NCI-H345 treated with DMSO at 0.1 percent for 48 hours (cell line): ENCODE results near the gene DYNC2LI1.

Source experiments
- DNase-seq: peaks from one replicate; lab custom pipeline; 2025; ENCODE audit not compliant: unreplicated experiment; lab: John Stamatoyannopoulos, UW

Gene DYNC2LI1

DNA sequence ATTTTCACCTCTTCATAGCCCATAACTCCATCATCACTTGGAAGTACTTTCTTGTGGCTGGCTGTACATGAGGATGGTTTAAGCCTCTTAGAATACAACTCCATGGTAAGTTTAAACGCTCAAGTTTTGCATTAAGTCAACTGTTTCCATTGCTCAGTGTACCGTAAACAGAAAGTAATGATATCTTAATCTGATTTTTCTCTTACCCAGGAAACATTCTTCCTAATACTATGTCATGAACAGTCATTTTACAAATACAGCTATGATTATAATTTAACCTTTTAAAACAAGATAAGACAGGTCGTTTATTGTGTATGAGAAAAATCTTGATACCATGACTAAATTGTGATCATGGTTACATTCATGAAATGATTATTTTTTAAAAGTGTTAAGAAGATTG lies 11.6 kb upstream of the DYNC2LI1 start:
- DNase-seq, result no peak

DNA sequence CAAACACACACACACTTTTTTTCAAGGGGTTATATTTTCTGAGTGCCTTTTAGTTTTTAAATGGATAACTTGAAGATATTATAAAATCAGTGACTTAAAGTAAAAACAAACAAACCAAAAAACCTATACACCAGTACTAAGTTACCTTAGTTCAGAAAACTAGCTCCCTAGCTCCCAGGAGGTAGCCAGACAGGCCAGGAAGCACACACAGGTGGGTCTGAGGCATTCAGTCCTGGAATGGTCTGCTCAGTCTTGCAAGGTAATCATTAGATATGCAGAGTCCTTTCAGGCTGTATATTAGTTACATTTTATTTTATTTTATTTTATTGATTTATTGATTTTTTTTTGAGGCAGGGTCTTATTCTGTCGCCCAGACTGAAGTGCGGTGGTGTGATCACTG lies 10.7 kb upstream of the DYNC2LI1 start:
- no peak for DNase-seq

DNA sequence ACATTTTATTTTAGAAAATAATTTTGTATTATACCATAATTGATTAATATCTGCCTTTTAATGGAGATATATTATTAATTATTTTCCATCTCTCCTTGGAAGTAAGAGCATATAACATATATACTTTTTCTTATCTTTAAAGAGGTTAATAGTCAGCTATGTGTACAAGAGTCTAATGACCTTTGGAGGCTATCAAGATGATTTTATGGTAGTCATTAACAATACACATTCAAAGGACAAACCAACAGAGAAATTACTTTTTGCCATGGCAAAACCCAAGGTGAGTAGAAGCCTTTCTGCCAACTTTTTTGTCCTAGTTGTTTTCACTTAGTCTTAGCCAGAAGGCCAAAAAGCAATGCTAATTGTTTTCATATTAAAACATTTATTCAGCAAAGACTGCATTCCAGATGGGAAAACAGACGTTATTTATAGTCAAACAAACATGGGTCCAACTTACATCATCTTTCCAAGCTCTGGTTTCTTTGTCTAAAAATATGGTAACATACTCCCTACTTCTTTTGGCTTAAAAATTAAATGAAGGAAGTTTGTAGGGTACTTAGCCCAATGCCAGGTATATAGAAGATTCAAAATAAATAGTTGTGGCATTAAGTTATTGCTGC lies 9.6 kb upstream of the DYNC2LI1 start:
- DNase-seq, result no peak

DNA sequence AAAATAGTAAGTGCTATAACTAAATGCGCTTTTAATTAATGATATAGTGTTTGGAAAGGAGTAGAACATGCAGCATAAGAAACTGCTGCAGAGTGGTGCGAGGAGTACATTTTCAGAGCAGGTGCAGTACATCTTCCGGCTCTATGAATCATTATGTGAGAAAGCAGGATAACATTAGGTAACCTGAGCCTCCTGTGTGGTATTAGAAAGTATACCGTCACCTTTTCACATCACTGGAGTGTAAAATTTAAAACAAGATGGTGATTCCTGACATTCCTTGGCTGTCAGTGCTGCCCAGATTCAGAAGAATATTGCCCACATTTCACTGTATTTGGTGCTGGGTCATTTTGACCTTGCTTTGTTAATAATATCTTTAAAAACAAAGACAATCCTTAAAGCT lies 7.8 kb upstream of the DYNC2LI1 start:
- no peak for DNase-seq

DNA sequence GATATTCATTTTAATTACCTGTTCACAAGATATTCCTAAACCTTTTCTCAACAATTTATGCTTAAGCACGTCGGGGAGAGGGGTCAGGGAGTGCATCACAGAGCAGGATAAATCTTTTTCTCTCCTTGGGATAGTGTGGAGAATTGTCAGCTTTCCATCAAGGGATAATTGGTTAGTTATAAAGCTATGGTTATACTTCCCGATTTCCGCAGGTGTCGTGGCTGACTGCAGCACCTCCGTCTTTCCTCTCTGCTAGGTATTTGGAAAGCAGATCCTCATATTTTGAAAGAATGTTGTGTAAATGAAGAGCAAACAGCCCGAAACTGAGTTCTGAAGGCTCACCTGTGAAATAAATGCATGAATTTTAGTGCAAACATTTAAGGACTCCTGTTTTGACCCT lies 778 bp downstream of the DYNC2LI1 start:
- peak; percentile 14 for DNase-seq

DNA sequence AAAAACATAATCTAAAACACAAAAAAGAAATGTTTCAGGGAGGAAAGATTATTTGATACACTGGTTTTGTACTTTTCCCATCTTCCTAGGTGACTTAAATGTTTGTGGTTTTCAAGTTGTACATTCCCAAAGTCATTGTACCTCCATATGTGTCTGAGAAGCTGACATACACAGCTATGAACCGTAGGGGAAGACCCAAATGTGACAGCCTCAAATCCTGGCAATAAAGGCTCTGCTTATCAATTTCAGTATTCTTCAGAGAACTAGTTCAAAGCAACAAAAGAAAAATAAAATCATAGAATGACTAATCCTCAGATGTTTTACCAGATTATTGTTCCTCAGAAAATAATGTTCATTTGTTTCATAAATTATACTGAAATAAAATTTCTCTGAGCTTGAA lies 2.5 kb downstream of the DYNC2LI1 start:
- no peak for DNase-seq

DNA sequence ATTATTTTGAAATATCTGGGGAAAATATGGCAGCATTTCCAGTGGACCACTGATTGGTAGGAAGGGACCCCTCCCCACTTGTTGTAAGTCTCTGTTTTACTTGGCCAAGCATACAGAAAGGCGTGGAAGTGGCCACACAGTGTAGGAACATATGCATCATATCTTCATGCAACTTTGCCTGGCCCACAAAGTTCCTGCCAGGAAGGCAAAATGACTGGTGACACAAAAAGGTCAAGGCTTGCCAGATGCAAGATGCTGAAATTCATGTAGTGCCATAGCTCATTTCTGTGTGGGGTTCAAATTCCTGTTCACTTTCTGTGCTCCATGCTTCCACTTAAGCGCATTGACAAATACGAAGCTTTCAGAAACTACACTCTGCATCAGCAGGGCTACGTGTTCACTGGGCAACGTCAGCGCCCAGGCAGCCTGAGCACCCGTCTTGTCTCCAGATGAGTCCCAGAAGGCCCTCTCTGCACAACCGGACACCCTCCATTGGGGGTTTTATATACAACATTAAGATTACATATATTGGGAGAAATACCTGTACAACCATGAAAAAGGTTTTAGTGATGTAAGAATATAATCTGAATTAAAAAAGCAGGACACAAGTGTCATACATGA lies 3.6 kb downstream of the DYNC2LI1 start:
- DNase-seq, result no peak

DNA sequence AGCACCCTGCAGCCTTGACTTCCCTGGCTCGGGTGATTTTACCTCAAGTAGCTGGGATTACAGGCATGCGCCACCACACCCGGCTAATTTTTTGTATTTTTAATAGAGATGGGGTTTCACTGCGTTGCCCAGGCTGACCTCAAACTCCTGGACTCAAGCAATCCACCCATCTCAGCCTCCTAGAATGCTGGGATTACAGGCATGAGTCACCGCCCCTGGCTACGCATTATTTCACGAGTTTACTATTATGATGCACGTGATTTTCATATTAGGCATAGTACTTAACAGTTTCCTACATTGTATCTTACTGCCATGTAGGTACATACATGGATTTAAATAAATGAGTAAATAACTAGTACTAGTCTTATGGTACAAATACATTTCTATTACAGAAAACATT lies 4.4 kb downstream of the DYNC2LI1 start:
- DNase-seq, result no peak

DNA sequence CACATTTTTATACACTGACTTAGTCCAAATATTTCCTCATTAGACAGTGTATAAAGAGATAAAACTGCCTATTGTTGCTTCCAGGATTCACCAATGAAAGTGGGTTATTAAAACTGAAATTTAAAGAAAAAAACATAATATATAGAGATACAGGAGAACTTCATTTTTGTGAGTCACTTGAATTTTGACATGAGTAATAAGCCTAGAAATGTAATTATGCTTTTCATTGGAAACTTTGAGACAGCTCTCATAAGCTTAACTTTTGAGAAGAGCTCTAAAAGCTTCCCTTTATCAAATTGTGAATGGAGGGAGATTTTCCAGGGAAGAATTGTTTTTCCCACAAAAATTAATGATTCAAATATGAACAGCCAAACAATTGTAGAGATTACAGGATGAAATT lies 14.1 kb downstream of the DYNC2LI1 start:
- DNase-seq, result no peak

DNA sequence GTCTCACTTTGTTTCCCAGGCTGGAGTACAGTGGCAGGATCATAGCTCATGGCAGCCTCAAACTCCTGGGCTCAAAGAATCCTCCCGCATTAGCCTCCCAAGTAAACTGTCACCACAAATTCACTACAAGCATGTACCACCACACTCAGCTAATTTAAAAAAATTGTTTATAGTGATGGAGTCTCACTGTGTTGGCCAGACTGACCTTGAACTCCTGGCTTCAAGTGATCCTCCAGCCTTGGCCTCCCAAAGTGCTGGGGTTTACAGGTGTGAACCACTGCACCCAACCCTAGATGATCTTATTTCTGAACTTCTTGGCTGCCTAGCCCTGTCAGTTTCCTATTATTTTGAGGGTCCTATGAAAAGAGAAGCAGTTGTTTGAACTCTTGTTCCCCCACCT lies 14.8 kb downstream of the DYNC2LI1 start:
- DNase-seq, result no peak

DNA sequence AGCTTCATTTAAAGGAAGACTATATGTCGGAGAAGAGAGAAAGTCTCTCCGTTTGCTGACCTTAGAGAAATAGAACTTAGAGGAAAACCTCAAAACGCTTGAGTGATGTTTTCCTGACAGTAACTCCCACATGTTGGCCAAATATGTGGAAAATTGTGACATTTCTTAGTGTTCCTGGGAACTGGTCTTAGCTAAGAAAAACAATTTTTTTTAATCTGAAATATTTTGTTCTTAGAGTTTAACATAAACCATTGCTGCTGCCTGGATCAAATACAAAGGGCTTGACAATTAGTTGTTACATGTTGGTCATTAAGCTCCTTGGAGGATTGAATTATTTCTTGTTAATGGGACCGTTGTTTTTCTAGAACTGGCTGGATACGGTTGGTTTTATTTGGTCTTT lies 16.3 kb downstream of the DYNC2LI1 start:
- no peak for DNase-seq

DNA sequence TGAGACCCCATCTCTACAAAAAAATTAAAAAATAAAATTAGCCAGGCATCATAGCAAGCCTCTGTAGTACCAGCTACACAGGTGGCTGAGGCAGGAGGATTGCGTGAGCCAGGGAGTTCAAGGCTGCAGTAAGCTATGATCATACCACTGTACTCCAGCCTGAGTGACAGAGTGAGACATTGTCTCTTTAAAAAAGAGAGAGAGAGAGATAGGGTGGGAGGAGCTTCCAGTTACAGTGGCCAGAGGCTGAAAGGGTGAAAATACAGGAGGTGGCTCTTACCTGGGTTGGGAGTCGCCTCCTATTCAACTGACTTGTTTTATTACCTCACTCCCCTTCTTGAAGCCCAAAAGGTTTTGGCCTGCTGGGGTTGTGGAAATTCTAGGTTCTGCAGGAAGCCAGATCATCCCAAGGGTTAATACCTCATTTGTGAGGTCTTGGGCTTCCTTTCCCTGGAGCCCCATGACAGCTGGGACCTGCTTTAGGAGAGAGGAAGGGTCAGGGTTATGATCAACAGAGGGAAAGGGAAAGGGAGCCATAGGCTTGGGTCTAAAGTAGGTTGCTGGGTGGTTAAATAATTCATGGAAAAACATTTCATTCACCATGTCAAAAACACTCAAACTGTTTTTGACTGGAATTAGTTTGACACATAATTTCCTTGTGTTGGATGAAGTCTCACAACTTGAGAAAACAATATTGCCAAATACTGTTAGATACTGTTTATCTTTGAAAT lies 17.4 kb downstream of the DYNC2LI1 start:
- no peak for DNase-seq

DNA sequence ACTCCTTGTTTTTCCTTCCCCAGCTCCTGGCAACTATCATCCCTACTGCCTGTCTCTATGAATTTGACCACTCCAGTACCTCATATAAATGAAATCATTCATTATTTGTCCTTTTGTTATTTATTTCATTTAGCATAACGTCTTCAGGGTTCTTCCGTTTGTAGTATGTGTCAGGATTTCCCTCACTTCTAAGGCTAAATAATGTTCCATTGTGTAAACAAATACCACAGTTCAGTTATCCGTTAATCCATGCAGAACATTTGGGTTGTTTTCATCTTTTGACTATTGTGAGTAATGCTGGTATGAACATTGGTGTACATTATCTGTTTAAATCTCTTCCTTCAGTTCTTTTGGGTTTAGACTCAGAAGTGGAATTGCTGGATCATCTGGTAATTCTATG lies 18.8 kb downstream of the DYNC2LI1 start:
- DNase-seq, result no peak

DNA sequence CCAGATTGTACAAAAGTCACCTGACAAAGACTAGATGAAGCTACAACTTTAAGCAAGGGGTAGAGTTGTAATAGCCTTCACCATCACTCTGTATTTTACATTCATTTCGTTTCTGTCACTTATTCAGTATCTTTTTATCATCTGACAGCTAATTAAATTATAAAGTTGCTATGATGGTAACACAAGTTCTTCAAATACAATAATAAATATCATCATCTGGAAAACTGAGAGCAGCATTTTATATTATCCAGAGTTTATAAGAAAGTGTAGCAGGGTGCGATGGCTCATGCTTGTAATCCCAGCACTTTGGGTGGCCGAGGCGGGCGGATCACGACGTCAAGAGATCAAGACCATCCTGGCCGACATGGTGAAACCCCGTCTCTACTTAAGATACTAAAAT lies 21.1 kb downstream of the DYNC2LI1 start:
- DNase-seq, result no peak

DNA sequence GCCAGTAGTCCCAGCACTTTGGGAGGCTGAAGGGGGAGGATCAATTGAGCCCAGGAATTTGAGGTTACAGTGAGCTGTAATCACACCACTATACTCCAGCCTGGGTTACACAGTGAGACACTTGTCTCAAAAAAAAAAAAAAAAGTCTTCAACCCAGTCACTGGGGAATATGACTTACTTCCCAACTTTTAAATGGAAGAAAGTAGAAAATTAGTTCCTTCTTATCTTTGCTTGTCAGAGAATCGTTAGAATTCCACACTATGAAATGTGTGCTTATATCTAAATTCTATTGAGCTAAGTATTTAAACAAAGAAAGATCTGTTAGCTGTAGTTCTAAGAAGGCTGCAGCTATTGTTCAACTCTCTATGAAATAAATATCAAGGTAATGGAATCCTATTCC lies 22.4 kb downstream of the DYNC2LI1 start:
- DNase-seq, result no peak

DNA sequence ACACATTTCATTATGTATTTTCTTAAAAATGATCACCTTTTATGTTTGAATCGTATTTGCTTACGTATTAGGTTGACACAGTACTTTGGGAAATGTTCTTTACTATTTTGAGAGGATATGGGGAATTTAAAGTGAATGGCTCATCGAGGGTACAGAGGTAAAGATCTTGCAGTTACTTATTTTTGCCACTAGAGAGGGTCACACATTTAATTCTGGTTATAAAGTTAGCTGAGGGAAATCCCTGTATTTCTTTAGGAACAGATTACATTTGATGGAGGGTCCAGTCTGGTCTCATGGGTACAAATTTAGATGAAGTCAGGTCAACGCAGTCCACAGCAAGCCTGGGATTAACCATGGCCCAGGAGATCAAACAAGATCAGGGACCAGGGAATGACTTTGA lies 24.5 kb downstream of the DYNC2LI1 start:
- DNase-seq, result no peak

DNA sequence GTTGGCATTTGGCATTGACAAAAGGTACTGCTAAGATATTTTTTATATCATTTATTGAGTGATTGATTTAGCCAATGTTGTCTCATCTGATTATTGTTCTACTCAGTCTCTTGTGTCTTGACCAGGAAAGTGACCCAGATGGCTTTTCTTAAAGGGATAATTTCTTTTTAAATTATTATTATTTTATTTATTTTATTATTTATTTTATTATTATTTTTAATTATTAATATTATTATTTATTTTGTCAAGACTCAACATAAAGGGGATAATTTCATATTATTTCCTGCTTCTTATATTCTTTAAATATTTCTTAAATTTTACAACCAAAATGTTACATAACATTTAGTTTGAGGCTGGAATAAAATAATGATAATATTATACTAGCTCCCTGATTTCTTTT lies 27.1 kb downstream of the DYNC2LI1 start:
- no peak for DNase-seq

DNA sequence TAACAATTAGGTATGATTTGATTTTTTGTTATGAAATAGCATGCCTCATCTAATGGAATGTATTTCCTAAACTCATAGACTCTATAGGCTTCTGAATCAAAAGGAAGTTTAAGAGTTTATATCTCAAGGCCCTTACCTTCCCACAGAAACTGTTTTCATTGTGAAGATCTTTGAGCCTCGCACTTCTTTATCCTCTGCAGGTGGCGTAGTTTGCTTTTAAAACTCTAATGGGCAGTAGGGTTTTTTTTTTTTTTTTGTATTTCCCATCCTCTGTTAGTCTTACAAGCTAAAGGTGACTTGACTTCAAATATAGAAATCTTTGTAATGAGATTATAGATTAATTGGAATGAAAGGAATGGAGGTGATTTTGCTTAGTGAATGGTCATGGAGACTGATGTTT lies 28.3 kb downstream of the DYNC2LI1 start:
- DNase-seq, result no peak

DNA sequence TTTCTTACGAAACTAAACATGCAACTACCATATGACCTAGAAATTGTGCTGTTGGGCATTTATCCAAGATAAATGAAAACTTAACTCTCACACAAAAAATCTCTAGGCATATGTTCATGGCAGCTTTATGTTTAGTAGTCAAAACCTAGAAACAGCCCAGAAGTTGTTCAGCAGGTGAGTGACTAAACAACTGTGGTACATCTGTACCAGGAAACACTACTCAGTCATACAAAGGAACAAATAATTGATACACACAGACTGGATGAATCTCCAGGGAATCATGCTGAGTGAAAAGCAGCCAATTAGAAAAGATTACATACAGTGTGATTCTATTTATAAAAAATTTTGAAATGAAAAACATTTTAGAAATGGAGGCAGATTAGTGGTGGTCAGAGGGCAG lies 29.3 kb downstream of the DYNC2LI1 start:
- DNase-seq, result no peak

DNA sequence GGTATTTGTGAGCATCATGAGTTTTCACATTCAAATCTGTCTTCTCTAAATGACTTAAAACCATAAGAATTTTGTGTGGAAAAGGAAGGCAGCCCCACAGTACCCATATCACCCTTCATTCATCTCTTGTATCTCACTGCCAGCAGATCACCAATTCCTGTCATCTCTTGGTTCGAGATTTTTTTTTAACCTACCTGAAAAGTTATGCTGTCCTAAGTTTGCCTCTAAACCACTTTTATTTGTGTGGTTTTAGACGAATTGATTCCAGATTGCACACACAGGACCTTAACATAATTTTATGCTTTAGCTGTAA lies 32.8 kb downstream of the DYNC2LI1 start:
- no peak for DNase-seq

DNA sequence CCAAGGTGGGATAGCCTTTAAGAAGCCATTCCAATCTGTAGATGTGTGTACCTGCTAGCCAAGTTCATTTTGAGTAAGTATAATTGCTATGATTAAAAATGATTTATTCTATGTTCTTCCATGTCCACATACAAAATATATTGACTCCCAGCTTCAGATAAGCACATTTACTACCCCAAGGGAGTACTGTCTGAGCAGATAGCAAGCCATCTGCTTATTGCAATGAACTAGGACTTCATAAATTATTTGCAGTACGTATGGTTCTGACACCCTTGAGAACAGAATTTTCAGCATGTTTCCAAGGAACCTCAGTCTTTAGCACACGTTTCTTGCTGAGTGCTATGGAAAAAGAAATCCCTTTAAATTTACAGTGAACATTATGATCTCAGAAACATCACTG lies 36.6 kb downstream of the DYNC2LI1 start:
- no peak for DNase-seq

DNA sequence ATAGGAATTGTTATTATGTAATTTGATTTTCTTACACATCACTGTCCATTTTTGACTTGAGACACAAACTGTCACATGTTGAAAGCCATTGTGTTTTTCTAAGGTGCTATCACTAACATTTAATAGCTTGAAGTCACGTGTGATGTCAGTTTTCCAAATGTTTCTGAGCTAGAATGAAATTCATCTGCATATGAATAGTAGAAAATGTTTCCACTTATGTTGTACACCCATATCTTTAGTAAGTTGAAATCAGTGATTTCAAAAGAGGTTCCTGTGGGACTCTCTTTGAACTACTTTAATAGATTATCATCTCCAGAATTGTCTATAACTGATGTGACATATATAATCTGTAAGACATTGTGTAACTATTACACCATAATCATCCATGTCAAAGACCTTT lies 37.0 kb downstream of the DYNC2LI1 start:
- DNase-seq, result no peak

DNA sequence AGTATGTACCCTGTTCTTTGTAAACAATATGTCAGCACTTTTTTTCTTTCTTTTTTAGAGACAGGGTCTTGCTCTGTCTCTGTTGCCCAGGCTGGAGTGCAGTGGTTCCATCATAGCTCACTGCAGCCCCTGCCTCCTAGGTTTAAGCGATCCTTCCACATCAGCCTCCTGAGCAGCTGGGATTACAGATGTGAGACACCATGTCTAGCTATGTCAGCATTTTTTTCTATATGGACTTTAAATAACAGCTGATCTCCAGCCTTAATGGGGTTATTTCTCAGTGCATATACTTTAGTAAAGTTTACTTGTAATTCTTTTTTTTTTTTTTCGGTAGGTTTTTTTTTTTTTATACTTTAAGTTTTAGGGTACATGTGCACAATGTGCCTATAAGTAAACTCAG lies 38.2 kb downstream of the DYNC2LI1 start:
- DNase-seq, result no peak
